ENCODE results near the gene CBFA2T2. TPM values are rescaled to one million over a fixed set of nuclear protein-coding genes. Genes with fewer than 3 reads are reported as not detected.
"Not testable (repeated sequence)": the region's sequence is repeated elsewhere in the genome, so short reads cannot be mapped to it uniquely, and the experiment has no call there.

Gene CBFA2T2
- total RNA-seq, 2 donors from 2014 or later = 9.8 to 10.4 TPM

DNA sequence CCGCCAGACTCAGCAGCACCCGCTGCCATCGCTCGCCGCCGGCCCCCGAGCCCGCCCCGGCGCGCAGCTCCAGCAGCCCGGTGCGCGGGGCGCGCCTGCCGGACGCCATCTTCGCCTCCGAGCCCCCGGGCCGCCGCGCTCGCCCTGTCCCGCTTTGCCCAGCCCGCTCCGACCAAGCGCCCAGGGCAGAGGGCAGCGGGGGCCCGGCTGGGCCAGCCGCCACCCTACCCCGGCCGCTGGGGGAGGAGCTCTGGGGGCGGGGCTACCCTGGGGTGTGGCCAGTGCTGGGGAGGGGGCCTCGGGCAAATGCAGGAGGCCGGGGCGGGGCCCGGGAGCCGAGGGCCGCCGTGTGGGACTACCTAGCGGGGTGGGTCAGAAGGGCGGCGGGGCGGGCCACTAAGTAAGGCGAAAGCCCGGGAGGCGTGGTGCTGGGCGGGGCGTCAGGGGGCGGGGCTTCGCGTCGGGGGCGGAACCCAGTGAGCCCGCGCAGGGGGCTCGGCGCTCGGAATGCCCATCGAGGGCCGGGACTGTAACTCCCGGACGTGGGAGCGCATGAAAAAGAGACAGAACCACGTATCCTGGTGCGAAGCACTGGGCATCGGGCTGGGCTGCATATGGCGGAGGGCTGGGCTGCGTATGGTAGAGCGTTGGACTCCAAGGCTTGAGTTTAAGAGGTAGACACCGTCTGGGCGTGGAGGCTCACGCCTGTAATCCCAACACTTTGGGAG is 46.2 kb upstream of the CBFA2T2 start, which contains the start of gene SNTA1:
TSS of gene SNTA1 (minus strand) at position 252 of the 728 bp plus-strand sequence. CDS start at position 109, 143 bp downstream.
- Histone ChIP-seq H3K9me3 (no peaks in the 10 kb centered on the region), H3K27ac (peak within 1 kb of the TSS; percentile 86 to 93), H3K4me3 (peak within 1 kb of the TSS; percentile 60 to 68), H3K27me3 (no peaks in the 10 kb centered on the region), H3K4me1 (peaks cover 0 to 25% of the 10 kb centered on the region in 2 donors), H3K36me3 (no peaks in the 10 kb centered on the region)
- DNase-seq (ENCODE audit: low spot score) = peak; percentile 91
- TF ChIP-seq, protein P1, sequence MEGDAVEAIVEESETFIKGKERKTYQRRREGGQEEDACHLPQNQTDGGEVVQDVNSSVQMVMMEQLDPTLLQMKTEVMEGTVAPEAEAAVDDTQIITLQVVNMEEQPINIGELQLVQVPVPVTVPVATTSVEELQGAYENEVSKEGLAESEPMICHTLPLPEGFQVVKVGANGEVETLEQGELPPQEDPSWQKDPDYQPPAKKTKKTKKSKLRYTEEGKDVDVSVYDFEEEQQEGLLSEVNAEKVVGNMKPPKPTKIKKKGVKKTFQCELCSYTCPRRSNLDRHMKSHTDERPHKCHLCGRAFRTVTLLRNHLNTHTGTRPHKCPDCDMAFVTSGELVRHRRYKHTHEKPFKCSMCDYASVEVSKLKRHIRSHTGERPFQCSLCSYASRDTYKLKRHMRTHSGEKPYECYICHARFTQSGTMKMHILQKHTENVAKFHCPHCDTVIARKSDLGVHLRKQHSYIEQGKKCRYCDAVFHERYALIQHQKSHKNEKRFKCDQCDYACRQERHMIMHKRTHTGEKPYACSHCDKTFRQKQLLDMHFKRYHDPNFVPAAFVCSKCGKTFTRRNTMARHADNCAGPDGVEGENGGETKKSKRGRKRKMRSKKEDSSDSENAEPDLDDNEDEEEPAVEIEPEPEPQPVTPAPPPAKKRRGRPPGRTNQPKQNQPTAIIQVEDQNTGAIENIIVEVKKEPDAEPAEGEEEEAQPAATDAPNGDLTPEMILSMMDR (IDR thresholded peaks at IDR 0.05) = no peak

DNA sequence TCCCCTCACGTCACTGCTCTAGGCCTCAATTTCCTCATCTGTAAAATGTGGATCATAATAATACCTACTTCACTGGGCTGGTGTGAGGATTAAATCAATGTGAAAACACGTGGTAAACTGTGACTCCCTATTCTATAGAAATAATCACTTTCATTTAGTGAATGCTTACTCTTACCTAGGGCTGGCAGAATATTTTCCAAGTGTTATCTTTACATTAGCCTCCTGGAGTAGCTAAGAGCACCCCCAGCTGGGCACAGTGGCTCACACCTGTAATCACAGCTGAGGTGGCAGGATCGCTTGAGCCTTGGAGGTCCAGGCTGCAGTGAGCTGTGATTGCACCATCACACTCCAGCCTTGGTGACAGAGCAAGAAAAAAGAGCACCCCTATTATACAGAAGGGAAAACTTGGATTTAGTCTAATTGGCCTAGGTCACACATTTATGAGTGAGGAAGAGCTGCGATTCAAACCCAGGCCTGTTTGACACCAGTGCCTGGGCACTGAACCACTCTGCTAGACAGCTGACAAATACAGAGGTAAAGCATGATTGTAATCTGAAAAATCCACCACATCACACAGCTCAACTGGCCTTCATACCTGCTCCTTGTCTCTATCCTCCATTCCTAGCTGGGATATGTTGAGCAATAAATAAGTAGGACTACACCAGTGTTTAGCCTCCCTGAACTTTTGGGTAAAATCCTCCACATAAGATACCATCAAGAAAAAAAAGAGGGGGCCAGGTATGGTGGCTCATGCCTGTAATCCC is 44.9 kb upstream of the CBFA2T2 start:
- peak overlapping the region; percentile 86 to 93 for H3K27ac ChIP-seq
- H3K4me1 ChIP-seq = peaks cover 0 to 14% of the 10 kb centered on the region in 2 donors
- H3K36me3 ChIP-seq = no peaks in the 10 kb centered on the region
- TF ChIP-seq, protein P1 (IDR thresholded peaks at IDR 0.05) = peak in 1 of 2 donors; percentile 43
- no peaks in the 10 kb centered on the region for H3K9me3 ChIP-seq
- H3K27me3 ChIP-seq = no peaks in the 10 kb centered on the region
- peak overlapping the region in 1 of 2 donors; percentile 68 for H3K4me3 ChIP-seq
- no peak for DNase-seq (ENCODE audit: low spot score)

- TF ChIP-seq, protein P1 (IDR thresholded peaks at IDR 0.05) = no peak
- no peak overlapping the region for H3K27ac ChIP-seq
- H3K4me1 ChIP-seq = peaks cover 0 to 11% of the 10 kb centered on the region in 2 donors
- no peaks in the 10 kb centered on the region for H3K27me3 ChIP-seq
- no peaks in the 10 kb centered on the region for H3K9me3 ChIP-seq
- H3K36me3 ChIP-seq = no peaks in the 10 kb centered on the region
- no peak overlapping the region for H3K4me3 ChIP-seq
- no peak for DNase-seq (ENCODE audit: low spot score)
These were observed 43.8 kb upstream of the CBFA2T2 start for GRCh38 chr20:33445881-33446625.

GRCh38 chr20:33450867-33451266 is 39.0 kb upstream of the CBFA2T2 start:
- Histone ChIP-seq H3K36me3 (no peaks in the 10 kb centered on the region), H3K27me3 (no peaks in the 10 kb centered on the region), H3K27ac (no peak overlapping the region), H3K9me3 (no peaks in the 10 kb centered on the region), H3K4me1 (no peaks in the 10 kb centered on the region), H3K4me3 (no peak overlapping the region)
- no peak for DNase-seq (ENCODE audit: low spot score)
- TF ChIP-seq, protein P1 (IDR thresholded peaks at IDR 0.05) = no peak

DNA sequence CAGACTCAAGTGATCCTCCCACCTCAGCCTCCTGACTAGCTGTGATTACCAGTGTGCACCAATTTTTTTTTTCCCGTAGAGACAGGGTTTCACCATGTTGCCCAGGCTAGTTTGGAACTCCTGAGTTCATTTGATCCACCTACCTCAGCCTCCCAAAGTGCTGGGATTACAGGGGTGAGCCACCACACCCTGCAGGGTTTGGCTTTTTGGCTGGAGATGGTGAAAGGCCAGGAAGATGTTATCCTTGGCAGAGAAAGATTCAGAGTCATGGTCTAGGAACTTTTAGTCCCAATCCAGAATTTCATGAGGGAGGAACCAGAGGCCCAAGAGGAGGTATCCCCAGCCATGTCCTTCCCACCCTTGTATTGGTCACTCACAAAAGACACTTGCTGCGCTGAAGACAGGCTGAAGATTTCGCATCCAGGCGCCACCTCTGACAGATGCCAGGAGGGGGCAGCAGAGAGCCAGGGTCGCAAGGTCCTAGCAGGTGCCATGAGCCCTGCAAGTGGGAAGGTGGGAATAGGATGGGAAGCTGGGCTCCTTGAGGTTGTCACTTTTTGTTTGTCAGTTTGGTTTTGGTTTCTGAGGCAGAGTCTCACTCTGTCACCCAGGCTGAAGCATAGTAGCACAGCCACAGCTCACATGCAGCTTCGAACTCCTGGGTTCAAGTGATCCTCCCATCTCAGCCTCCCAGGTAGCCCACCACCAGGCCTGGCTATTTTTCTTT is 32.8 kb upstream of the CBFA2T2 start:
- not testable (repeated sequence) for H3K4me3 ChIP-seq, H3K27me3 ChIP-seq, H3K4me1 ChIP-seq, H3K9me3 ChIP-seq, H3K27ac ChIP-seq, H3K36me3 ChIP-seq
- peak; percentile 87 for DNase-seq (ENCODE audit: low spot score)
- TF ChIP-seq, protein P1 (IDR thresholded peaks at IDR 0.05) = peak; percentile 82 to 94

All from right atrium auricular region (tissue), 2 donors.